Colon (tissue), 2 donors: ENCODE data around the gene CORO7.
"Not testable (repeated sequence)": the region's sequence is repeated elsewhere in the genome, so short reads cannot be mapped to it uniquely, and the experiment has no call there.

Source experiments
- FAIRE-seq: peaks from 2 replicates; lab custom pipeline; 2012; peaks lifted over from hg19 to GRCh38; lab: Jason Lieb, UNC
- donor health status: control.
- donor health status: control.

CORO7 gene

DNA sequence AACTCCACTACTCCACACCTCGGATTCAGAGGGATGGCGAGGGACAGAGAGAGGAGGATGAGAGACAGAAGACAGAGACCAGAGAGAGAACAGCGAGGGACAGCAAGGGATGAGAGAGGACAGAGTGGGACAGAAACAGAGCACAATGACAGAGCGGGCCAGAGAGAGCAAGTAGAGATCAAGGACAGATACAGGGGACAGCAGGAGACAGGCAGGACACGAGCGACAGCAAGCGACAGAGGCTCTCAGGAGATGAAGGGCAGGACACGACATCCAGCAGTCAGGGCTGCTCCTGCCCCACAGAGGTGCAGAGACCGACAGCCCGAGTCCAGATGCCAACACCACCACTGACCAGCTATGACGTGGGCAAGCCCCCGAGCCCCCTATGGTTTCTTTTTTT lies 14.9 kb downstream of the CORO7 start:
- no peak for FAIRE-seq

- FAIRE-seq = no peak
Observed at GRCh38 chr16:4401094-4401501, 15.3 kb downstream of the CORO7 start.

- FAIRE-seq = no peak
Observed at GRCh38 chr16:4399001-4399730, 17.2 kb downstream of the CORO7 start.

GRCh38 chr16:4395055-4395726 lies 21.2 kb downstream of the CORO7 start:
- no peak for FAIRE-seq

- FAIRE-seq = not testable (repeated sequence)
Observed at GRCh38 chr16:4393850-4394249, 22.5 kb downstream of the CORO7 start.

DNA sequence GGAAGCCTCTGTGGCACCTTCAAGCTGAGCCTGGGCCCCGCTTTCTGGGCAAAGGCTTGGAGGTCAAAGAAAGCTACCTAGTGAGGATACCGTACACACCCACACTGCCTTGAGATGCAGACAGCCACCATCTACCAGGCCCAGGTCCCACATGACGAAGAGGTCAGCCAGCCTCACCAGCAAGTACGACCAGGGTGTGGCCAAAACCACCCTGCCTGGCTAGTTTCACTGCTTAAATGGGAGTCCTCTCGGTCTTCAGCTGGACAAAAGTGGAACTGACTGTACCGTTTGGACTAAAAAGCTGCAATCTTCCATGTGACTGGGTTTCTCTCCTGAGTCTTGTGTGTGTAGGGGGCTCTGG lies 23.2 kb downstream of the CORO7 start:
- FAIRE-seq = no peak

GRCh38 chr16:4392382-4393239 lies 23.8 kb downstream of the CORO7 start:
- FAIRE-seq = no peak

DNA sequence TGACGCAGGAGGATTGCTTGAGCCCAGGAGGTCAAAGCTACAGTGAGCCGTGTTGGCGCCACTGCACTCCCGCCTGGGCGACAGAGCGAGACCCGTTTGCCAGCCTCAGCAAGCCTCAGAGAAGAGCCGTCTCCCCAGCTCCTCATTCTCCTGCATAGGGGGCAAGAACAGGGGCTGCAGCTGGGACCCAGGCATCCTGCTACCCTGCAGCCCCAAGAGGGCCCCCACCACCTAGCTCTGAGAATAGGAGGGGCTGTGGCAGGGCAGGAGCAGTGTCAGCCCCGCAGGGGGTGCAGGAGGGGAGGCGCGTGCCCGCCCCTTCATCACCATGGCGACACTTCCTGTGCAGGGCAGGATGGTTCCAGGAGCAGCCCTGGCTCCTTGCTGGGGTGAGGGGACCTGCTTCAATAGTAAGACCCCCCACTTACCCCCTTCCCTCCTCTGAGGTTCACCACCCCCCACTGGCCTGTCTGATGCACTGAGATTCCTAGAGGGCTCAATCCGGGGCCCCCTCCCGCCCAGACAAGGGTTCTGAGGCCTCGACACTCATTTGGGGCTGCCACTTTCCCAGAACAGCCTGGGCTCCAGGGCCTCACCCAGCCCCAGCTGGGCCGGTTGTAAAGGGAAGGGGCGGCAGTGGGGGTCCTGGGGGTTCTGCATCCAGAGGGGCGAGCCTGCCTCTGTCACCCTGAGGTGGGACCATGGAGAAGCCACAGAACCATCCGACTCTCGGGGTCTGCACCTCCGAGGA lies 24.6 kb downstream of the CORO7 start:
- no peak for FAIRE-seq

DNA sequence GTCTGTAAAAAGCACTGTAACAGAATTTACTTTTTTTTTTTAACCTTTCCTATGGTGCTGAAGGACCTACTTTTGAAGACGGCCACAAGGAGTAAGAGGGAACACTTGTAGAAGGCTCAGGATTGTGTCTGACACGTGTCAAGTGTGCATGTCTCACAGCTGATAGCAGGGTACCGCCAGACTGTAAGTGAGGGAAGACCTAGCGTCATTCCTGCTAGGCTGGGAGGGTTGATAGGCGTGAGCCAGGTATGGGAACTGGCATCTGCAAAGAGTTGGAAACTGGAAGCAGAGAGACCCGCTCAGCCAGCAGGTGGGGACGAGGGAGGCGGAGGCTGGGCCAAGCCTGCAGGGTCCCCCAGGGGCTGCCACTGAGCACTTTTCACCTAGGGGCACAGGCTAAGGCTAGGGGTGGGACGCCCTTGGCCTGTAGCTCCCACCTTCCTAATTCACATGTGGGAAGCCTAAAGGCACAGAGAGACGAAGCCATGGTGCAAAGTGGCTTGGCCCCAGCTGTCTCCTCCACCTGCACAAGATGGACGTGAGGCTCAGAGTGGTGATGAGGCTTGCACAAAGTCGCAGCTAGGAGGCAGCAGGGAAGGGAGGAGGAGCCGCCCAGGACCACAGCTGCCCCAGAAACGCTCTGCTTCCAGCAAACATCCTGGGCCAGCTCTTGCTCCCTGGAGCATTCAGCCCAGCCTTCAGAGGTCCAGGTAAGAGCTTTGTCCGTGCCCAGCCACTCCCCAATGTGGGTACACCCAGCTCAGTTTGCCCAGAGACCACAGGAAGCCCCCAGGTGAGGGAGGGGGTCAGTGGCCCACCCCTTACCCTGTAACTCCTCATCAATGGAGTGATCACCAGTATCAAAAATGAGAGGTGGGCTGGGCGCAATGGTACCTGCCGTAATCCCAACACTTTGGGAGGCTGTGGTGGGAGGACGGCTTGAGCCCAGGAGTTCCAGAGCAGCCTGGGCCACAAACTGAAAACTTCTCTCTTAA lies 25.8 kb downstream of the CORO7 start:
- FAIRE-seq = no peak

GRCh38 chr16:4389051-4389955 lies 27.1 kb downstream of the CORO7 start:
- FAIRE-seq = no peak

GRCh38 chr16:4388271-4389021 lies 27.9 kb downstream of the CORO7 start:
- no peak for FAIRE-seq

GRCh38 chr16:4387781-4388180 lies 28.6 kb downstream of the CORO7 start:
- FAIRE-seq = no peak

- no peak for FAIRE-seq
Observed at GRCh38 chr16:4386951-4387565, 29.3 kb downstream of the CORO7 start.

- no peak for FAIRE-seq
Observed at GRCh38 chr16:4386451-4386805, 30.0 kb downstream of the CORO7 start.

GRCh38 chr16:4385789-4386450 lies 30.5 kb downstream of the CORO7 start:
- FAIRE-seq = no peak

GRCh38 chr16:4385066-4385788 lies 31.2 kb downstream of the CORO7 start:
- FAIRE-seq = no peak

- FAIRE-seq = no peak
Observed at GRCh38 chr16:4384509-4384942, 31.9 kb downstream of the CORO7 start.
